Right kidney (tissue), 1 donor: ENCODE data around the gene SOCS1.

Experiments used
- DNase-seq: peaks from one replicate; pipeline ENCODE4 v3.0.0-alpha.2; 2016

SOCS1 gene

GRCh38 chr16:11263737-11264136, 7.7 kb upstream of the SOCS1 start:
- no peak for DNase-seq

GRCh38 chr16:11262915-11263314, 6.9 kb upstream of the SOCS1 start:
- DNase-seq = no peak

- no peak for DNase-seq
Observed at GRCh38 chr16:11260596-11260966, 4.6 kb upstream of the SOCS1 start.

- DNase-seq = no peak
Observed at GRCh38 chr16:11259655-11260595, 3.9 kb upstream of the SOCS1 start.

- DNase-seq = no peak
Observed at GRCh38 chr16:11258553-11259492, 2.8 kb upstream of the SOCS1 start.

GRCh38 chr16:11257131-11257938, 1.3 kb upstream of the SOCS1 start:
- peak; percentile 81 for DNase-seq

- DNase-seq = peak; percentile 74
Observed at GRCh38 chr16:11256661-11257130, 692 bp upstream of the SOCS1 start.

GRCh38 chr16:11254913-11255736, 879 bp downstream of the SOCS1 start:
- peak; percentile 87 for DNase-seq

GRCh38 chr16:11253995-11254912, 1.8 kb downstream of the SOCS1 start:
- no peak for DNase-seq

GRCh38 chr16:11253009-11253994, 2.7 kb downstream of the SOCS1 start:
- no peak for DNase-seq

- no peak for DNase-seq
Observed at GRCh38 chr16:11252482-11252931, 3.5 kb downstream of the SOCS1 start.

- no peak for DNase-seq
Observed at GRCh38 chr16:11251525-11252481, 4.2 kb downstream of the SOCS1 start.

GRCh38 chr16:11250786-11251524, 5.0 kb downstream of the SOCS1 start:
- DNase-seq = no peak

- DNase-seq = peak; percentile 57
Observed at GRCh38 chr16:11250091-11250785, 5.8 kb downstream of the SOCS1 start.

GRCh38 chr16:11249233-11250061, 6.6 kb downstream of the SOCS1 start:
- DNase-seq = no peak
